IMR-90 (cell line): ENCODE data around the gene TNS3.

Source experiments
- BHLHE40 ChIP-seq: fragments of 150-350 bp; IDR thresholded peaks from 2 replicates; pipeline ENCODE4 v1.6.1; 2016; ENCODE audit warnings: mild to moderate bottlenecking, low read depth, low read length
- CEBPB ChIP-seq: IDR thresholded peaks from 2 replicates; pipeline ENCODE4 v1.6.1; 2012; ENCODE audit warnings: low read depth, low read length, improper control_type of control experiment
- CHD1 ChIP-seq: IDR thresholded peaks from 2 replicates; pipeline ENCODE4 v1.6.1; 2012; ENCODE audit warnings: low read depth, low read length, improper control_type of control experiment
- CTCF ChIP-seq: conservative IDR thresholded peaks from 2 replicates; pipeline ENCODE4 v1.5.1; 2012; ENCODE audit warnings: mild to moderate bottlenecking, low read depth, low read length, improper control_type of control experiment
- ELK1 ChIP-seq: fragments of 150-350 bp; IDR thresholded peaks from 2 replicates; pipeline ENCODE4 v1.6.1; 2016; ENCODE audit warnings: low read depth, mild to moderate bottlenecking, low read length, moderate library complexity, borderline replicate concordance
- FOS ChIP-seq: fragments of 150-350 bp; IDR thresholded peaks from 2 replicates; pipeline ENCODE4 v1.6.1; 2016; ENCODE audit warnings: low read depth, low read length
- MAFK ChIP-seq: IDR thresholded peaks from 2 replicates; pipeline ENCODE4 v1.6.1; 2012; ENCODE audit warnings: low read depth, low read length, improper control_type of control experiment
- MXI1 ChIP-seq: IDR thresholded peaks from 2 replicates; pipeline ENCODE4 v1.6.1; 2012; ENCODE audit warnings: low read depth, mild to moderate bottlenecking, low read length, moderate library complexity, borderline replicate concordance
- POLR2A ChIP-seq: IDR thresholded peaks from 2 replicates; pipeline ENCODE4 v1.6.1; 2012; ENCODE audit warnings: mild to moderate bottlenecking, low read depth, low read length
- RAD21 ChIP-seq: IDR thresholded peaks from 2 replicates; pipeline ENCODE4 v1.6.1; 2012; ENCODE audit warnings: low read length, improper control_type of control experiment
- RCOR1 ChIP-seq: IDR thresholded peaks from 2 replicates; pipeline ENCODE4 v1.6.1; 2012; ENCODE audit warnings: mild to moderate bottlenecking, low read length, improper control_type of control experiment; ENCODE audit not compliant: insufficient replicate concordance
- RFX5 ChIP-seq: IDR thresholded peaks from 2 replicates; pipeline ENCODE4 v1.8.0; 2012; ENCODE audit warnings: low read depth, mild to moderate bottlenecking, low read length, moderate library complexity
- SMC3 ChIP-seq: fragments of 150-350 bp; IDR thresholded peaks from 2 replicates; pipeline ENCODE4 v1.6.1; 2016; ENCODE audit warnings: low read depth, mild to moderate bottlenecking, antibody characterized with exemption, low read length, moderate library complexity
- USF2 ChIP-seq: fragments of 150-350 bp; IDR thresholded peaks from 2 replicates; pipeline ENCODE4 v1.6.1; 2017; ENCODE audit warnings: mild to moderate bottlenecking, antibody characterized with exemption, low read length, low read depth

GRCh38 chr7:47478017-47478344 lies 103.9 kb downstream of the TNS3 start:
- TF ChIP-seq SMC3 (no peak), RAD21 (no peak), CTCF (no peak), RFX5 (no peak), RCOR1 (no peak), CEBPB (no peak), MXI1 (no peak), BHLHE40 (no peak), POLR2A (no peak), MAFK (no peak), FOS (no peak), USF2 (no peak), CHD1 (no peak), ELK1 (no peak)
